Measurements from ENCODE around the gene EFCAB11. TPM values are rescaled to one million over a fixed set of nuclear protein-coding genes. Genes with fewer than 3 reads are reported as not detected.

The EFCAB11 gene
- total RNA-seq, 1 donor from 2014 or later, result 3.6 TPM

- no peak for DNase-seq (ENCODE audit: low read depth, low spot score)
Measured at GRCh38 chr14:89814126-89814525, 140.4 kb downstream of the EFCAB11 start.

DNA sequence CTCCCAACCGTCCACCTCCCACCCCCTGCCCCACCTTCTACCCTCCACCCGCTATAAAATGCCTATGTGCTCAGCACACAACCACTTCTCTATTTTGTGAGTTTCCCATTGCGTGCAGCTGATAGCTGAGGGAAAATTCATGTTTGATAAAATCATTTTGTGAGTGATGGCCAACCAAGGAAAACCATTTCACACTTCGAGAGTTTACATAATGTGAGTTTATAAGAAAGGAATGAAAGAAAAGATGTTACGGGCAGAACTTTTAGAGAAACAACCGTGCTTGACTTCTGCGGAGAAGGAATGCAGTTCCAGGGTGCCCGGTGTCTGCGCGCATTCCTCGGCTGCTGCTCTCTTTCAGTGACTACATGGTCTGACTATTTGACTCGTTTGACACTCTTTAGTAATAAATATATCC lies 140.9 kb downstream of the EFCAB11 start:
- DNase-seq (ENCODE audit: low read depth, low spot score), result no peak

GRCh38 chr14:89811954-89812575 lies 142.5 kb downstream of the EFCAB11 start:
- DNase-seq (ENCODE audit: low read depth, low spot score), result no peak

- no peak for DNase-seq (ENCODE audit: low read depth, low spot score)
Measured at GRCh38 chr14:89810101-89810500, 144.4 kb downstream of the EFCAB11 start.

- DNase-seq (ENCODE audit: low read depth, low spot score), result no peak
Measured at GRCh38 chr14:89807892-89808291, 146.6 kb downstream of the EFCAB11 start.

GRCh38 chr14:89807151-89807550 lies 147.4 kb downstream of the EFCAB11 start:
- DNase-seq (ENCODE audit: low read depth, low spot score), result no peak

DNA sequence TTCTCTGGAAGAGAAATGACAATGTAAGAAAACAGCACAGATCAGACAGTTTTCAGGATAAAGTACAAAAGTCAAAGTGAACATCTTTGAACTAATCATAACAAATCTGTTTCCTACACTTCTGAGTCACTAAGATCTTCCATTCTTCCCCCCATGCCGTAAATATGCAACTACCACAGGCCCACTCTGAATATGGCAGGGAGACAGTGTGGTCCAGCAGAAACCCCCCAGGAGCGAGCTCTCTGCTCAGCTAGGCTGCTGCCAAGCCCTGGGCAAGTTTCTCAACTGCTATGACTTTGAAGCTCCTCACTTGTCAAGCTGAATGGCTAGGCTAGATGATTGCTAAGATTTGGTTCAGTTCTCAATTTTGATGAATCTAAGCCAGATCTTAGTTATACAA lies 148.1 kb downstream of the EFCAB11 start:
- DNase-seq (ENCODE audit: low read depth, low spot score), result no peak

- DNase-seq (ENCODE audit: low read depth, low spot score), result no peak
Measured at GRCh38 chr14:89805501-89805900, 149.0 kb downstream of the EFCAB11 start.

DNA sequence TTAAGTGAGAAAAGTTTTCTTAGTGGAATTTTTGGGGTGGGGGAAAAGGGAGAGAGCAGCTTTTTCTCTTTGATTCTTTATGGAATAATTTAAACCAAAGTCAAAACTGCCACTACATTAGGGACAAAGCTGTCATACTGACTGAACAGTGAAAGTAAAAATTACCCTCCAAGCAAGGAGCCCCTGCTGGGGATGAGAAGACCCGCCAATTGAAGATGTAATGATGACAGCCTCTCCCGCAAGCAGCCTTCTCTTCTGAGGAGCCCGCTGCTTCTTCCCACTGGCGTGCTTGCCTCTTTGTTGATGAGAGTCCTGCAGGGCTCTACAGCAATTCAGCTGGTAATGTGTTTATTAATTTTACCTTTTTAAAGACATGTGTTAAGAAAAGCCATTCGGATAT lies 151.0 kb downstream of the EFCAB11 start:
- no peak for DNase-seq (ENCODE audit: low read depth, low spot score)

GRCh38 chr14:89801136-89801535 lies 153.4 kb downstream of the EFCAB11 start:
- DNase-seq (ENCODE audit: low read depth, low spot score), result no peak

- no peak for DNase-seq (ENCODE audit: low read depth, low spot score)
Measured at GRCh38 chr14:89798212-89798773, 156.2 kb downstream of the EFCAB11 start.

DNA sequence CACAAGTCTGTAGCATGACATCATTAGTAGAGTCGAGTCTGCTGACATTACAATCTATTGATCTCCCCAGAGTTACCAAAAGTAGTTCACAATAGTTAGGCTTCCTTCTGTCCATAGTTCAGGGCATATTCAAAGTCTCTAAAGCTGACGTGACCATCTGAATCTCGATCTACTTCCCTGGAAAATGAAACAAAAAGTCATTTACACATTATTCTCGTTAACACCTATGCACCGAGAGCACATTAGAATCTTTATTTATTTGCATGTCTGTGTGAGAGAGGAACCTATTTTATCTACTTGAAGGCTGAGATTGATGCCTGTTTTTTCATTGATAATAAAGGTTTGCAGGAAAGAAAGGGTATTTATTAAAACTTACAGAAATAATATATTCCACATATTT lies 157.4 kb downstream of the EFCAB11 start:
- DNase-seq (ENCODE audit: low read depth, low spot score), result no peak

- DNase-seq (ENCODE audit: low read depth, low spot score), result no peak
Measured at GRCh38 chr14:89794096-89794495, 160.4 kb downstream of the EFCAB11 start.

- no peak for DNase-seq (ENCODE audit: low read depth, low spot score)
Measured at GRCh38 chr14:89793367-89793716, 161.2 kb downstream of the EFCAB11 start.

- no peak for DNase-seq (ENCODE audit: low read depth, low spot score)
Measured at GRCh38 chr14:89792489-89793366, 161.8 kb downstream of the EFCAB11 start.

DNA sequence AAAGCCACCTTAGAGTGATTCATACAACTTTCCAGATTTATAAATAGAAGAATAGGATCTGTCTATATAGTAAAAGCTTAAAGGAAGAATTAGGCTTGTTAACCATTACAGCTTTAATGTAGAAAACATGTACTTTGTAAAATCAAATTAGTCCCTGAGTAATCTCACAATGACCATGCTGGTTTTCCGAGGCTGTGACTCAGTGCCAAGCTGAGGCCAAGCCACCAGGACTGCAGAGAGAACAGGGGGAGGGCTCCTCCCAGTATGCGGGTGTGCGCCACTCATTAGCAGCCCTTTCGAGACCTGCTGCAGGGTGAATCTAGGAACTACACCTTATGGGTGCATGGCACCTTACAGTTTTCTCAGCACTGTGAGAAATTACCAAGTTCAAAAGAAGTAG lies 167.0 kb downstream of the EFCAB11 start:
- DNase-seq (ENCODE audit: low read depth, low spot score), result no peak

DNA sequence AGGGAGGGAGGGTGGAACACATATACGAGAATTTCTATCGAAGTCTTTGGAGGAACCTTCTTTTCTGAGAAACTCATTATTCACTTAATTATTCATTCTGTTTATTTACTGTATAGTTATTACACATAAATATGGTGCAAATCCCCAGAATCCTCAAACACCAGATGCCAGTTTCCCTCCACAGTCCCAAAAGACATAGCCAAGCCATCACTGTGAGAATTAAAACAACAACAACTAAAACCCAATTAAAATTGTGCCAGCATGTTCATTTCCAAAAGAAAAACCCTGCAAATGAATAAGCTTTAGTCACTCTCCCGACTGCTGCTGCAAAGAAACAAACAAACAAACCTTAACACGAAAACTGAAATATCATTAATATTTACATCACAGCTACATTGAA lies 173.5 kb downstream of the EFCAB11 start:
- DNase-seq (ENCODE audit: low read depth, low spot score), result no peak

GRCh38 chr14:89779707-89780106 lies 174.8 kb downstream of the EFCAB11 start:
- DNase-seq (ENCODE audit: low read depth, low spot score), result no peak

GRCh38 chr14:89775946-89776345 lies 178.6 kb downstream of the EFCAB11 start:
- DNase-seq (ENCODE audit: low read depth, low spot score), result no peak

DNA sequence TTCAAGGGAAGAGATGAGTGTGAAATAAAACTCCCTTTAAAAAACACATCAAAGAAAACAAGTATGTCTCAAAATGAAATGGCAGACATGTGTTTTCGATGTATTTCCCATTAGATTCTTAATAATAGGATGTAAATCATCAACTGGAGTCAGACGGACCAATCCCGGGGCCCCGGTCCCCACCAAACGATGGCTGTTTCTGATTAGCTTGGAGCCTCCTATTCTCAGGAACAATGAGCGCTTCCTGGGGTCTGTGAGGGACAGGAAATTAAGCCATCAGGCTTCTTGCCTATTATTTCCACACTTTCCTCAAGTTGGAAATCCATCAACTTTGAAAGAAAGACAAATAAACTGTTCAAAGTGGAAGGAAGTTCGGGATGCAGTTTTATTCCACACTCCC lies 179.4 kb downstream of the EFCAB11 start:
- DNase-seq (ENCODE audit: low read depth, low spot score), result no peak

DNA sequence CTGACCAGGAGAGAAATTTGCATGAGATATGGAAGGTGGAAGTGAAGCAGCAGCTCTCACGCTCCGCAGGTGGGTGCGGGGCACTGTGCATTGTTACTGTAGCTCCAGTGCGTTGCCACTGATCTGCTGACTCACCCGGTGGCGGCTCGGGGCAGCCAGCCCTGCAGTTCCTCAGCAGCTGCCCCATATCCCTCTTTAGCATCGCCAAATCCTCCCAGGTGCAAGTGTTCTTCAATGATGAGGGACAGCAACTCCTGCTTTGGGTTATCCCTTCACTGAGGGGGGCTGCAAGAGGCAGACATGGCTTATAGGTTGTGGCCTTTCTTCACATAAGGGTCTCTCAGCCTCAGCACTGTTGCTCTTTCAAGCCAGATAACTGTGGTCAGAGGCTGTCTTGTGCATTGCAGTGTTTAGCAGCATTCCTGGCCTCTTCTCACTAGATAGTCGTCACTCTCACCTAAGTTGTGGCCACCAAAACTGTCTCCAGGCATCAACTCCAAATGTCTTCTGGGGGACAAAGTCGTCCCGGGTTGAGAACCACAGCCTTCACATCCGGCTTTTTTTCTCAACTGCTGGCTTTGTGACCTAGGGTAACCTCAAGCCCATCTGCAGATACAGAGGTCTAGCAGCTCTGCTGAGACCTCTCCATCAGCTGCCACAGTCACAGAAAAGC lies 180.8 kb downstream of the EFCAB11 start:
- no peak for DNase-seq (ENCODE audit: low read depth, low spot score)

DNA sequence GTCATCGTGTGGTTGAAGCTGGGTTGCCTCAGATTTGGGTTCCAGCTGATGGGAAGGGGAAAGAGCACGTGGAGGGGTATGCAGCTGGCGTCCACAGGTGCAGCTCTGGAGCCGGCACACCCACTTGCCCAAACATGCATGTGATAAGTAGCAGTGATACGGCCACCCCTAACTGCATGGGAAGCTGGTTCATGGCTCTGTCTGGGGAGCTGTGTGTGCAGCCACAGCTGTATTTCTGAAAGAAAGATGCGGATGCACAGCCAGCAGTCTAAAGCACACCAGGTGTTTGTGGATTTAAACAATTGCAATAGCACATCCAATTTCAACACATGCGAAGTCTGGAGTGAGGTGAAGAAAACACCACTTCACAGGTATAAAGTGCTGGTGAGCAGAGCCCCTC lies 181.4 kb downstream of the EFCAB11 start:
- no peak for DNase-seq (ENCODE audit: low read depth, low spot score)
